Ovary (tissue), 3 donors: ENCODE results near the gene WWOX.

ENCODE experiments used
- CTCF ChIP-seq, 3 donors: fragments of 450-650 bp in 2 of 3; fragments of 200-600 bp in 1 of 3; IDR thresholded peaks; one replicate each; pipeline versions ENCODE4 v1.5.1 to v1.8.0; 2016 to 2022; ENCODE audit warnings: antibody characterized with exemption in 3 of 3, mild to moderate bottlenecking in 1 of 3
- POLR2A ChIP-seq: fragments of 450-650 bp; IDR thresholded peaks from one replicate; pipeline ENCODE4 v1.6.1; 2017; ENCODE audit warnings: antibody characterized with exemption, mild to moderate bottlenecking, moderate library complexity
- donor health status: DM: no; HTN: no; CAD: no.

- TF ChIP-seq CTCF (IDR thresholded peaks at IDR 0.05) = no peak
- no peak for TF ChIP-seq POLR2A
These were observed 332.2 kb downstream of the WWOX start for GRCh38 chr16:78431701-78432100.
